Umbilical cord (tissue), 2 donors: ENCODE measurements around the gene CERS5. TPM values are rescaled to one million over a fixed set of nuclear protein-coding genes. Genes with fewer than 3 reads are reported as not detected.

Source experiments
- DNase-seq: peaks from one replicate; pipeline ENCODE4 v3.0.0-alpha.2; 2015; ENCODE audit warnings: low spot score
- total RNA-seq: library from RNA; depleted of rRNA; stranded (reverse); fragments of >200 nt; gene quantifications from one replicate; pipeline ENCODE4 v1.2.3, GENCODE V29; 2014; ENCODE audit warnings: low replicate concordance; ENCODE audit not compliant: insufficient read depth

The CERS5 gene
- total RNA-seq: 169 TPM

GRCh38 chr12:50167049-50167828 lies at the start of gene CERS5:
Gene CERS5 (minus strand): TSS chr12:50167369. CDS start chr12:50167297, 72 bp downstream.
- peak; percentile 100 for DNase-seq

- DNase-seq: no peak
Measured at GRCh38 chr12:50215033-50215432, 47.9 kb upstream of the CERS5 start.

GRCh38 chr12:50214018-50214417 lies 46.8 kb upstream of the CERS5 start:
- no peak for DNase-seq

- no peak for DNase-seq
Measured at GRCh38 chr12:50213439-50213838, 46.3 kb upstream of the CERS5 start.

- no peak for DNase-seq
Measured at GRCh38 chr12:50212071-50212467, 44.9 kb upstream of the CERS5 start.

- peak; percentile 56 for DNase-seq
Measured at GRCh38 chr12:50211392-50212070, 44.4 kb upstream of the CERS5 start.

- no peak for DNase-seq
Measured at GRCh38 chr12:50207424-50207823, 40.3 kb upstream of the CERS5 start.

- no peak for DNase-seq
Measured at GRCh38 chr12:50205648-50206047, 38.5 kb upstream of the CERS5 start.

- DNase-seq: no peak
Measured at GRCh38 chr12:50203691-50204090, 36.5 kb upstream of the CERS5 start.

- peak; percentile 79 for DNase-seq
Measured at GRCh38 chr12:50201987-50202521, 34.9 kb upstream of the CERS5 start.

- peak; percentile 39 for DNase-seq
Measured at GRCh38 chr12:50200552-50201273, 33.5 kb upstream of the CERS5 start.

GRCh38 chr12:50198829-50199228 lies 31.7 kb upstream of the CERS5 start:
- no peak for DNase-seq

- DNase-seq: no peak
Measured at GRCh38 chr12:50197297-50197727, 30.1 kb upstream of the CERS5 start.

- no peak for DNase-seq
Measured at GRCh38 chr12:50196537-50196936, 29.4 kb upstream of the CERS5 start.

- no peak for DNase-seq
Measured at GRCh38 chr12:50195832-50196231, 28.7 kb upstream of the CERS5 start.

- DNase-seq: no peak
Measured at GRCh38 chr12:50192908-50193307, 25.7 kb upstream of the CERS5 start.

- no peak for DNase-seq
Measured at GRCh38 chr12:50192236-50192635, 25.1 kb upstream of the CERS5 start.

- no peak for DNase-seq
Measured at GRCh38 chr12:50190859-50191258, 23.7 kb upstream of the CERS5 start.

GRCh38 chr12:50188875-50189575 lies 21.9 kb upstream of the CERS5 start:
- DNase-seq: no peak

GRCh38 chr12:50188241-50188781 lies 21.1 kb upstream of the CERS5 start:
- no peak for DNase-seq
